HepG2 (cell line): ENCODE measurements around the gene CST3. TPM values are rescaled to one million over a fixed set of nuclear protein-coding genes. Genes with fewer than 3 reads are reported as not detected.

Experiments used
- ATF2 ChIP-seq: sonication (generic); formaldehyde crosslinking; IDR thresholded peaks from 2 replicates; pipeline ENCODE4 v1.4.0; 2020; ENCODE audit warnings: missing genetic modification reagents
- GZF1 ChIP-seq: sonication (generic); formaldehyde crosslinking; IDR thresholded peaks from 2 replicates; pipeline ENCODE4 v1.5.1; 2020; ENCODE audit warnings: mild to moderate bottlenecking, missing genetic modification reagents
- HMGA1 ChIP-seq: sonication (generic); formaldehyde crosslinking; conservative IDR thresholded peaks from 2 replicates; pipeline ENCODE4 v1.4.0; 2020; ENCODE audit warnings: missing genetic modification reagents
- HNRNPH1 ChIP-seq: fragments of 200-400 bp; formaldehyde crosslinking; optimal IDR thresholded peaks from 2 replicates; pipeline ENCODE3; 2017; ENCODE audit warnings: mild to moderate bottlenecking, low read depth, low read length
- MLXIP ChIP-seq: sonication (generic); formaldehyde crosslinking; IDR thresholded peaks from 2 replicates; pipeline ENCODE4 v1.9.0; 2021; ENCODE audit warnings: missing genetic modification reagents, borderline replicate concordance
- NFKB2 ChIP-seq: sonication (generic); formaldehyde crosslinking; IDR thresholded peaks from 2 replicates; pipeline ENCODE4 v1.4.0; 2020; ENCODE audit warnings: missing genetic modification reagents, borderline replicate concordance
- PITX1 ChIP-seq: sonication (generic); formaldehyde crosslinking; IDR thresholded peaks from 2 replicates; pipeline ENCODE4 v1.5.1; 2020; ENCODE audit warnings: mild to moderate bottlenecking, missing genetic modification reagents
- PLRG1 ChIP-seq: fragments of 450-650 bp; conservative IDR thresholded peaks from 2 replicates; pipeline ENCODE4 v1.6.1; 2016
- POLR2AphosphoS5 ChIP-seq: IDR thresholded peaks from 2 replicates; pipeline ENCODE4 v1.6.1; 2012; ENCODE audit warnings: low read depth, low read length
- PPARG ChIP-seq: conservative IDR thresholded peaks from 2 replicates; pipeline ENCODE4 v1.6.1; 2016; ENCODE audit warnings: missing biosample characterization, missing genetic modification reagents
- RXRA ChIP-seq: sonication (generic); formaldehyde crosslinking; IDR thresholded peaks from 2 replicates; pipeline ENCODE4 v1.5.1; 2020; ENCODE audit warnings: missing genetic modification reagents
- SMARCC2 ChIP-seq: fragments of 450-650 bp; IDR thresholded peaks from 2 replicates; pipeline ENCODE4 v1.6.1; 2017; ENCODE audit warnings: antibody characterized with exemption, mild to moderate bottlenecking
- ZBTB44 ChIP-seq: sonication (generic); formaldehyde crosslinking; IDR thresholded peaks from 2 replicates; pipeline ENCODE4 v1.4.0; 2020; ENCODE audit warnings: missing genetic modification reagents
- ZNF577 ChIP-seq: sonication (generic); formaldehyde crosslinking; IDR thresholded peaks from 2 replicates; pipeline ENCODE4 v1.4.0; 2020; ENCODE audit warnings: mild to moderate bottlenecking, low read depth, missing genetic modification reagents, borderline replicate concordance
- polyA plus RNA-seq, 8 experiments: library from polyadenylated mRNA; depleted of rRNA in 3 of 8; stranded (reverse) in 7 of 8; unstranded in 1 of 8; fragments of >200 nt; fragmentation: Illumina TruSeq in 4 of 8; extraction: Trizol in 4 of 8; gene quantifications; 2 replicates each; pipeline versions ENCODE4 v1.2.1 to v1.2.3, GENCODE V29; 2011 to 2016; ENCODE audit warnings: low read depth in 4 of 8, missing spikeins in 1 of 8, mixed read lengths in 1 of 8; ENCODE audit not compliant: insufficient read depth in 1 of 8
- total RNA-seq, 5 experiments: library from RNA; depleted of rRNA; stranded (reverse); fragments of >200 nt; fragmentation: Illumina TruSeq; extraction: Trizol; gene quantifications; 2 replicates each; pipeline ENCODE4 v1.2.3, GENCODE V29; 2016; ENCODE audit warnings: low read depth in 1 of 5
- TF ChIP-seq, protein P1 (sequence below): sonication (generic); formaldehyde crosslinking; IDR thresholded peaks from 2 replicates; pipeline ENCODE4 v1.4.0; 2020; ENCODE audit warnings: mild to moderate bottlenecking, missing genetic modification reagents
- TF ChIP-seq, protein P2 (sequence below): sonication (generic); formaldehyde crosslinking; IDR thresholded peaks from 2 replicates; pipeline ENCODE4 v1.8.0; 2022; ENCODE audit warnings: missing genetic modification reagents, mild to moderate bottlenecking, inconsistent platforms, borderline replicate concordance
- TF ChIP-seq, protein P3 (sequence below): sonication (generic); formaldehyde crosslinking; IDR thresholded peaks from 2 replicates; pipeline ENCODE4 v1.5.0; 2020; ENCODE audit warnings: mild to moderate bottlenecking, missing genetic modification reagents

Gene CST3
- total and polyA plus RNA-seq, 2 of the 13 experiments (the other 11 are each of a cell fraction or from before 2014, with no cell fraction given): 690 to 1,005 TPM

- TF ChIP-seq HMGA1 (CRISPR knock-in tag): no peak
- TF ChIP-seq PITX1 (CRISPR knock-in tag): peak; percentile 60
- no peak for TF ChIP-seq SMARCC2
- peak; percentile 60; the same call in 1 of the 2 replicates for TF ChIP-seq GZF1
- peak; percentile 74; the same call in 1 of the 2 replicates for TF ChIP-seq ATF2 (CRISPR knock-in tag)
- TF ChIP-seq, protein P1, sequence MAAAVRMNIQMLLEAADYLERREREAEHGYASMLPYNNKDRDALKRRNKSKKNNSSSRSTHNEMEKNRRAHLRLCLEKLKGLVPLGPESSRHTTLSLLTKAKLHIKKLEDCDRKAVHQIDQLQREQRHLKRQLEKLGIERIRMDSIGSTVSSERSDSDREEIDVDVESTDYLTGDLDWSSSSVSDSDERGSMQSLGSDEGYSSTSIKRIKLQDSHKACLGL: no peak
- peak; percentile 89; the same call in 1 of the 2 replicates for TF ChIP-seq RXRA (CRISPR knock-in tag)
- no peak for TF ChIP-seq PLRG1
- no peak for TF ChIP-seq MLXIP
- TF ChIP-seq ZBTB44 (CRISPR knock-in tag): peak; percentile 52; the same call in 1 of the 2 replicates
- TF ChIP-seq, protein P2, sequence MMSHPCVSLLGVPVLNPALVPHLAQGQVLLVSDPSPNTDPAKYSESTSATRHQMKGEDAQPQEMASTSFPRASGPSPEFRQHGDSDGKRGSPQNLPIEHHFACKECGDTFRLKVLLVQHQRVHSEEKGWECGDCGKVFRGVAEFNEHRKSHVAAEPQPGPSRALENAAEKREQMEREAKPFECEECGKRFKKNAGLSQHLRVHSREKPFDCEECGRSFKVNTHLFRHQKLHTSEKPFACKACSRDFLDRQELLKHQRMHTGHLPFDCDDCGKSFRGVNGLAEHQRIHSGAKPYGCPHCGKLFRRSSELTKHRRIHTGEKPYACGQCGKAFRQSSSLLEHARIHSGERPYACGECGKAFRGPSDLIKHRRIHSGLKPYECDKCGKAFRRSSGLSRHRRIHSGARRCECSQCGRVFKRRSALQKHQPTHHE (CRISPR knock-in tag): no peak; the same call in 1 of the 2 replicates
- TF ChIP-seq POLR2AphosphoS5: peak; percentile 55; the same call in 1 of the 2 replicates
- no peak for TF ChIP-seq ZNF577 (CRISPR knock-in tag)
- TF ChIP-seq PPARG (CRISPR knock-in tag): peak; percentile 96
- TF ChIP-seq, protein P3, sequence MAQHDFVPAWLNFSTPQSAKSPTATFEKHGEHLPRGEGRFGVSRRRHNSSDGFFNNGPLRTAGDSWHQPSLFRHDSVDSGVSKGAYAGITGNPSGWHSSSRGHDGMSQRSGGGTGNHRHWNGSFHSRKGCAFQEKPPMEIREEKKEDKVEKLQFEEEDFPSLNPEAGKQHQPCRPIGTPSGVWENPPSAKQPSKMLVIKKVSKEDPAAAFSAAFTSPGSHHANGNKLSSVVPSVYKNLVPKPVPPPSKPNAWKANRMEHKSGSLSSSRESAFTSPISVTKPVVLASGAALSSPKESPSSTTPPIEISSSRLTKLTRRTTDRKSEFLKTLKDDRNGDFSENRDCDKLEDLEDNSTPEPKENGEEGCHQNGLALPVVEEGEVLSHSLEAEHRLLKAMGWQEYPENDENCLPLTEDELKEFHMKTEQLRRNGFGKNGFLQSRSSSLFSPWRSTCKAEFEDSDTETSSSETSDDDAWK (CRISPR knock-in tag): no peak
- TF ChIP-seq HNRNPH1: no peak
- no peak for TF ChIP-seq NFKB2 (CRISPR knock-in tag)
Measured at GRCh38 chr20:23640671-23641667, 3.2 kb upstream of the CST3 start (continued).
